Vagina (tissue), 2 donors: ENCODE measurements around the gene CCDC177. TPM values are rescaled to one million over a fixed set of nuclear protein-coding genes. Genes with fewer than 3 reads are reported as not detected.

Experiments
- DNase-seq, 2 donors: peaks; one replicate each; pipeline ENCODE4 v3.0.0-alpha.2; 2017; ENCODE audit errors: extremely low spot score in 2 of 2
- H3K27ac ChIP-seq: fragments of 200-600 bp; sonication (generic); one replicate; pipeline ENCODE4 v1.5.1; 2019
- H3K27me3 ChIP-seq: fragments of 200-600 bp; sonication (generic); one replicate; pipeline ENCODE4 v1.5.1; 2019
- H3K36me3 ChIP-seq, 2 donors: fragments of 200-600 bp; sonication (generic); one replicate each; pipeline ENCODE4 v1.5.1; 2017 to 2019
- H3K4me1 ChIP-seq: fragments of 200-600 bp; sonication (generic); one replicate; pipeline ENCODE4 v1.5.1; 2019
- H3K4me3 ChIP-seq, 2 donors: fragments of 200-600 bp; sonication (generic); 1 replicate in 1 of 2; 2 replicates in 1 of 2; pipeline ENCODE4 v1.5.1; 2016 to 2019
- H3K9me3 ChIP-seq: fragments of 200-600 bp; sonication (generic); one replicate; pipeline ENCODE4 v1.5.1; 2019
- CTCF ChIP-seq, 3 experiments: fragments of 450-650 bp in 2 of 3; fragments of 200-600 bp in 1 of 3; sonication (generic) in 1 of 3; IDR thresholded peaks; one replicate each; pipeline ENCODE4 v1.5.1; 2017 to 2019; ENCODE audit warnings: antibody characterized with exemption in 3 of 3, mild to moderate bottlenecking in 2 of 3, moderate library complexity in 2 of 3
- POLR2A ChIP-seq, 2 donors: fragments of 450-650 bp; IDR thresholded peaks; one replicate each; pipeline ENCODE4 v1.6.1; 2017; ENCODE audit warnings: antibody characterized with exemption in 2 of 2, mild to moderate bottlenecking in 2 of 2, moderate library complexity in 2 of 2
- POLR2AphosphoS5 ChIP-seq, 2 donors: sonication (generic); formaldehyde crosslinking; IDR thresholded peaks; one replicate each; pipeline ENCODE4 v1.9.0; 2017; ENCODE audit warnings: antibody characterized with exemption in 2 of 2, mild to moderate bottlenecking in 2 of 2, low read depth in 1 of 2; ENCODE audit not compliant: insufficient read depth in 1 of 2
- intact Hi-C: fragments of 100-400 bp; cut with DNase I; formaldehyde crosslinking; loops from one replicate; pipeline ENCODE4 v1.15.1; 2023
- total RNA-seq: library from RNA; depleted of rRNA; stranded (reverse); fragments of >200 nt; gene quantifications from one replicate; pipeline ENCODE4 v1.2.3, GENCODE V29; 2016

CCDC177 gene
- total RNA-seq, 1 donor from 2014 or later: not detected

- no peak overlapping the region for H3K4me3 ChIP-seq
- no peaks in the 10 kb centered on the region for H3K27me3 ChIP-seq
- no peak for TF ChIP-seq POLR2AphosphoS5 (IDR thresholded peaks at IDR 0.05; ENCODE audit: insufficient read depth in 1 of 2, low read depth in 1 of 2)
- no peak for TF ChIP-seq CTCF (IDR thresholded peaks at IDR 0.05)
- H3K9me3 ChIP-seq: no peaks in the 10 kb centered on the region
- H3K36me3 ChIP-seq: no peaks in the 10 kb centered on the region
- no peaks in the 10 kb centered on the region for H3K4me1 ChIP-seq
- no peak for DNase-seq
- H3K27ac ChIP-seq: no peak overlapping the region
- intact Hi-C loops: no loop called here
Measured at GRCh38 chr14:69560826-69561225, 13.8 kb downstream of the CCDC177 start.

- no peak overlapping the region for H3K27ac ChIP-seq
- TF ChIP-seq POLR2A (IDR thresholded peaks at IDR 0.05): no peak
- TF ChIP-seq CTCF (IDR thresholded peaks at IDR 0.05): no peak
- no peak for TF ChIP-seq POLR2AphosphoS5 (IDR thresholded peaks at IDR 0.05; ENCODE audit: insufficient read depth in 1 of 2, low read depth in 1 of 2)
- no peaks in the 10 kb centered on the region for H3K27me3 ChIP-seq
- H3K36me3 ChIP-seq: no peaks in the 10 kb centered on the region
- no peak overlapping the region for H3K4me3 ChIP-seq
- H3K4me1 ChIP-seq: no peaks in the 10 kb centered on the region
- intact Hi-C loops: no loop called here
- no peak for DNase-seq
- no peaks in the 10 kb centered on the region for H3K9me3 ChIP-seq
Measured at GRCh38 chr14:69559581-69560011, 15.1 kb downstream of the CCDC177 start.

- TF ChIP-seq POLR2A (IDR thresholded peaks at IDR 0.05) (no peak), CTCF (IDR thresholded peaks at IDR 0.05) (no peak), POLR2AphosphoS5 (IDR thresholded peaks at IDR 0.05; ENCODE audit: insufficient read depth in 1 of 2, low read depth in 1 of 2) (no peak)
- Histone ChIP-seq H3K9me3 (no peaks in the 10 kb centered on the region), H3K36me3 (no peaks in the 10 kb centered on the region), H3K27me3 (no peaks in the 10 kb centered on the region), H3K4me1 (no peaks in the 10 kb centered on the region), H3K4me3 (no peak overlapping the region), H3K27ac (no peak overlapping the region)
- DNase-seq: no peak
- intact Hi-C loops: no loop called here
Measured at GRCh38 chr14:69558774-69559173, 15.9 kb downstream of the CCDC177 start.

- intact Hi-C loops: no loop called here
- TF ChIP-seq POLR2AphosphoS5 (IDR thresholded peaks at IDR 0.05; ENCODE audit: insufficient read depth in 1 of 2, low read depth in 1 of 2): no peak
- no peak for TF ChIP-seq CTCF (IDR thresholded peaks at IDR 0.05)
- no peak for TF ChIP-seq POLR2A (IDR thresholded peaks at IDR 0.05)
- H3K27ac ChIP-seq: no peak overlapping the region
- no peak for DNase-seq
- H3K9me3 ChIP-seq: no peaks in the 10 kb centered on the region
- no peaks in the 10 kb centered on the region for H3K27me3 ChIP-seq
- H3K36me3 ChIP-seq: no peaks in the 10 kb centered on the region
- no peaks in the 10 kb centered on the region for H3K4me1 ChIP-seq
- no peak overlapping the region for H3K4me3 ChIP-seq
Measured at GRCh38 chr14:69554500-69554899, 20.2 kb downstream of the CCDC177 start.

- intact Hi-C loops: no loop called here
- Histone ChIP-seq H3K27me3 (no peaks in the 10 kb centered on the region), H3K36me3 (no peaks in the 10 kb centered on the region), H3K4me3 (no peak overlapping the region), H3K9me3 (no peaks in the 10 kb centered on the region), H3K4me1 (no peaks in the 10 kb centered on the region), H3K27ac (no peak overlapping the region)
- no peak for DNase-seq
- no peak for TF ChIP-seq POLR2A (IDR thresholded peaks at IDR 0.05)
- no peak for TF ChIP-seq POLR2AphosphoS5 (IDR thresholded peaks at IDR 0.05; ENCODE audit: insufficient read depth in 1 of 2, low read depth in 1 of 2)
- no peak for TF ChIP-seq CTCF (IDR thresholded peaks at IDR 0.05)
Measured at GRCh38 chr14:69553252-69553651, 21.4 kb downstream of the CCDC177 start.
